H9 (cell line): ENCODE measurements around the gene CDCA3. TPM values are rescaled to one million over a fixed set of nuclear protein-coding genes. Genes with fewer than 3 reads are reported as not detected.

Experiments used
- DNase-seq: peaks from one replicate; pipeline ENCODE4 v3.0.0-alpha.2; 2017
- H2AFZ ChIP-seq: one replicate; pipeline ENCODE4 v1.6.1; 2013; ENCODE audit warnings: mild to moderate bottlenecking, low read length, control low read depth, moderate library complexity
- H2AK5ac ChIP-seq: 2 replicates; pipeline ENCODE4 v1.6.1; 2013; ENCODE audit warnings: low read length, control low read depth, mixed read lengths; ENCODE audit not compliant: insufficient read length
- H2BK120ac ChIP-seq: one replicate; pipeline ENCODE4 v1.6.1; 2013; ENCODE audit warnings: low read depth, mild to moderate bottlenecking, low read length, control low read depth, inconsistent platforms; ENCODE audit not compliant: poor library complexity, severe bottlenecking
- H2BK12ac ChIP-seq: 2 replicates; pipeline ENCODE4 v1.6.1; 2013; ENCODE audit warnings: low read length, control low read depth, mixed read lengths, low read depth; ENCODE audit not compliant: insufficient read length
- H2BK15ac ChIP-seq: 2 replicates; pipeline ENCODE4 v1.6.1; 2013; ENCODE audit warnings: low read depth, low read length, control low read depth
- H2BK20ac ChIP-seq: one replicate; pipeline ENCODE4 v1.6.1; 2013; ENCODE audit warnings: low read depth, mild to moderate bottlenecking, low read length, control low read depth, inconsistent platforms; ENCODE audit not compliant: poor library complexity, severe bottlenecking
- H2BK5ac ChIP-seq: 2 replicates; pipeline ENCODE4 v1.6.1; 2013; ENCODE audit warnings: low read length, control low read depth, mixed read lengths; ENCODE audit not compliant: insufficient read length
- H3K14ac ChIP-seq: 2 replicates; pipeline ENCODE4 v1.6.1; 2013; ENCODE audit warnings: low read length, control low read depth; ENCODE audit not compliant: insufficient read depth
- H3K18ac ChIP-seq: 2 replicates; pipeline ENCODE4 v1.6.1; 2013; ENCODE audit warnings: low read depth, mild to moderate bottlenecking, mixed read lengths, low read length, control low read depth; ENCODE audit not compliant: insufficient read length
- H3K23ac ChIP-seq: 2 replicates; pipeline ENCODE4 v1.6.1; 2013; ENCODE audit warnings: low read length, control low read depth, mixed read lengths, low read depth; ENCODE audit not compliant: insufficient read length
- H3K23me2 ChIP-seq: 2 replicates; pipeline ENCODE4 v1.6.1; 2013; ENCODE audit warnings: low read depth, mild to moderate bottlenecking, mixed read lengths, low read length, control low read depth; ENCODE audit not compliant: insufficient read length, poor library complexity, severe bottlenecking
- H3K27ac ChIP-seq: 2 replicates; pipeline ENCODE4 v1.5.1; 2013; ENCODE audit warnings: low read length, control low read depth, mixed read lengths, low read depth; ENCODE audit not compliant: insufficient read length
- H3K27me3 ChIP-seq: 2 replicates; pipeline ENCODE4 v1.6.1; 2013; ENCODE audit warnings: low read length, control low read depth, inconsistent platforms; ENCODE audit not compliant: insufficient read depth
- H3K4ac ChIP-seq: 2 replicates; pipeline ENCODE4 v1.6.1; 2013; ENCODE audit warnings: low read depth, mild to moderate bottlenecking, control low read depth, inconsistent platforms, low read length, moderate library complexity
- H3K4me1 ChIP-seq: 2 replicates; pipeline ENCODE4 v1.6.1; 2013; ENCODE audit warnings: low read length, control low read depth, inconsistent platforms; ENCODE audit not compliant: insufficient read depth
- H3K4me2 ChIP-seq: 2 replicates; pipeline ENCODE4 v1.6.1; 2013; ENCODE audit warnings: low read length, control low read depth, mixed read lengths; ENCODE audit not compliant: insufficient read length, insufficient read depth
- H3K56ac ChIP-seq: 2 replicates; pipeline ENCODE4 v1.6.1; 2013; ENCODE audit warnings: low read depth, mild to moderate bottlenecking, mixed read lengths, low read length, control low read depth; ENCODE audit not compliant: insufficient read length
- H3K79me1 ChIP-seq: 2 replicates; pipeline ENCODE4 v1.6.1; 2013; ENCODE audit warnings: low read depth, mild to moderate bottlenecking, moderate library complexity, low read length, control low read depth, inconsistent platforms; ENCODE audit not compliant: insufficient read depth, poor library complexity, severe bottlenecking
- H3K79me2 ChIP-seq: 2 replicates; pipeline ENCODE4 v1.6.1; 2013; ENCODE audit warnings: low read length, control low read depth, inconsistent platforms; ENCODE audit not compliant: insufficient read depth
- H3K9ac ChIP-seq: 2 replicates; pipeline ENCODE4 v1.6.1; 2013; ENCODE audit warnings: low read length, control low read depth, mixed read lengths; ENCODE audit not compliant: insufficient read length; ENCODE audit errors: extremely low read depth
- H3K9me3 ChIP-seq: one replicate; pipeline ENCODE4 v1.6.1; 2013; ENCODE audit warnings: low read depth, low read length, inconsistent platforms; ENCODE audit not compliant: control insufficient read depth
- H3T11ph ChIP-seq: one replicate; pipeline ENCODE4 v1.6.1; 2013; ENCODE audit warnings: mild to moderate bottlenecking, low read length, control low read depth, inconsistent platforms
- H4K20me1 ChIP-seq: one replicate; pipeline ENCODE4 v1.6.1; 2013; ENCODE audit not compliant: control insufficient read depth, insufficient read length, insufficient read depth
- H4K5ac ChIP-seq: 2 replicates; pipeline ENCODE4 v1.6.1; 2013; ENCODE audit warnings: low read depth, mild to moderate bottlenecking, mixed read lengths, low read length, control low read depth; ENCODE audit not compliant: insufficient read length
- H4K8ac ChIP-seq: replicated peaks from 2 replicates; pipeline ENCODE4 v1.6.1; 2013; ENCODE audit warnings: low read length, control low read depth, mixed read lengths, low read depth; ENCODE audit not compliant: insufficient read length
- H4K91ac ChIP-seq: 2 replicates; pipeline ENCODE4 v1.6.1; 2013; ENCODE audit warnings: low read depth, mild to moderate bottlenecking, moderate library complexity, mixed read lengths, low read length, control low read depth; ENCODE audit not compliant: insufficient read length
- H3K27ac Mint-ChIP-seq, 3 experiments: 2 replicates in 2 of 3; 3 replicates in 1 of 3; pipeline ENCODE4 v1.8.0; 2020 to 2021; ENCODE audit warnings: mixed read lengths in 3 of 3, mild to moderate bottlenecking in 1 of 3, moderate library complexity in 1 of 3
- H3K27me3 Mint-ChIP-seq: 2 replicates; pipeline ENCODE4 v1.8.0; 2021; ENCODE audit warnings: low read depth, mild to moderate bottlenecking, moderate library complexity, mixed read lengths
- H3K36me3 Mint-ChIP-seq, 3 experiments: 2 replicates in 2 of 3; 3 replicates in 1 of 3; pipeline ENCODE4 v1.8.0; 2020 to 2021; ENCODE audit warnings: low read depth in 3 of 3, mixed read lengths in 3 of 3; ENCODE audit not compliant: insufficient read depth in 1 of 3
- H3K4me1 Mint-ChIP-seq, 2 experiments: 2 replicates each; pipeline ENCODE4 v1.8.0; 2020; ENCODE audit warnings: mixed read lengths in 2 of 2
- H3K4me3 Mint-ChIP-seq, 2 experiments: 2 replicates in 1 of 2; 3 replicates in 1 of 2; pipeline ENCODE4 v1.8.0; 2020 to 2021; ENCODE audit warnings: mild to moderate bottlenecking in 2 of 2, mixed read lengths in 2 of 2, moderate library complexity in 1 of 2
- H3K9me3 Mint-ChIP-seq, 2 experiments: 2 replicates in 1 of 2; 3 replicates in 1 of 2; pipeline ENCODE4 v1.8.0; 2020; ENCODE audit warnings: mild to moderate bottlenecking in 2 of 2, mixed read lengths in 2 of 2, moderate library complexity in 1 of 2
- CTCF ChIP-seq: fragments of 200-600 bp; sonication (generic); conservative IDR thresholded peaks from 3 replicates; pipeline ENCODE4 v1.8.0; 2021; ENCODE audit warnings: antibody characterized with exemption, mild to moderate bottlenecking
- WGBS: extraction: QIAGEN DNeasy Blood & Tissue Kit; methylation state at CpG from one replicate; pipeline ENCODE4 v1.1.7; 2013; ENCODE audit warnings: missing lambda C conversion rate, low lambda C conversion rate, mixed read lengths; ENCODE audit not compliant: insufficient read length; ENCODE audit errors: extremely low coverage; 5-methylcytosine and 5-hydroxymethylcytosine counted together
- total RNA-seq: library from RNA; stranded (reverse); gene quantifications from 2 replicates; pipeline ENCODE4 v1.2.1, GENCODE V29; 2021

Gene CDCA3
- total RNA-seq, 1 experiment from 2014 or later: 45.1 TPM

GRCh38 chr12:6833189-6833890 lies 17.7 kb downstream of the CDCA3 start:
- no peak overlapping the region for H4K5ac ChIP-seq
- peaks cover 40 to 76% (median 68%) of the 10 kb centered on the region in 3 experiments; a peak in 6 of 7 replicates for H3K36me3 Mint-ChIP-seq
- no peak for TF ChIP-seq CTCF
- H3K9ac ChIP-seq: no peak overlapping the region
- no peak overlapping the region for H3K23ac ChIP-seq
- H3K79me2 ChIP-seq: peaks cover 2% of the 10 kb centered on the region; the same call in 1 of the 2 replicates
- no peak for DNase-seq
- H3K4ac ChIP-seq: no peak overlapping the region
- H2BK20ac ChIP-seq: no peak overlapping the region
- no peak overlapping the region for H2AFZ ChIP-seq
- H2BK5ac ChIP-seq: no peak overlapping the region
- no peak overlapping the region for H2BK15ac ChIP-seq
- H3K9me3 Mint-ChIP-seq: no peaks in the 10 kb centered on the region
- no peak overlapping the region for H3K4me3 Mint-ChIP-seq
- H4K8ac ChIP-seq: no peak overlapping the region
- no peak overlapping the region for H2AK5ac ChIP-seq
- no peaks in the 10 kb centered on the region for H3K27me3 ChIP-seq
- no peak overlapping the region for H3K18ac ChIP-seq
- H3T11ph ChIP-seq: no peak overlapping the region
- peaks cover 2% of the 10 kb centered on the region for H4K20me1 ChIP-seq
- no peak overlapping the region for H3K56ac ChIP-seq
- H3K27ac Mint-ChIP-seq: no peak overlapping the region
- H3K14ac ChIP-seq: no peak overlapping the region
- H4K91ac ChIP-seq: no peak overlapping the region
- H3K79me1 ChIP-seq: no peaks in the 10 kb centered on the region
- H3K4me2 ChIP-seq: no peak overlapping the region
- no peaks in the 10 kb centered on the region for H3K27me3 Mint-ChIP-seq
- no peaks in the 10 kb centered on the region for H3K4me1 ChIP-seq
- H2BK12ac ChIP-seq: no peak overlapping the region
- no peaks in the 10 kb centered on the region for H3K9me3 ChIP-seq
- peaks cover 8% of the 10 kb centered on the region for H3K23me2 ChIP-seq
- no peak overlapping the region for H3K27ac ChIP-seq
- WGBS: no CpG with 5 or more reads among the region's 6 CpGs
- H2BK120ac ChIP-seq: no peak overlapping the region
- peaks cover 6 to 16% of the 10 kb centered on the region in 2 experiments for H3K4me1 Mint-ChIP-seq
